Activated CD8-positive, alpha-beta T cell treated with anti-CD3 and anti-CD28 coated beads for 36 hours (primary cell): ENCODE results near the gene CYFIP2. TPM values are rescaled to one million over a fixed set of nuclear protein-coding genes. Genes with fewer than 3 reads are reported as not detected.
A peak's percentile ranks its signal among the peaks of the same experiment; 100 is the strongest.

Source experiments
- ATAC-seq: fragments of 200-7000 bp; cut with Tn5 transposase; one replicate; pipeline ENCODE4 v1.10.0; 2021; ENCODE audit warnings: mild to moderate bottlenecking, moderate library complexity
- CTCF ChIA-PET: fragments of 350-600 bp; sonication (Branson Sonifier 250); formaldehyde crosslinking; loops from one replicate; lab custom pipeline; 2021; ENCODE audit warnings: antibody characterized with exemption; lab: Charles Lee
- POLR2A ChIA-PET: fragments of 350-600 bp; sonication (Branson Sonifier 250); formaldehyde crosslinking; loops from one replicate; lab custom pipeline; 2021; ENCODE audit warnings: antibody characterized with exemption; lab: Charles Lee
- DNase-seq: peaks from one replicate; pipeline ENCODE4 v3.0.0-alpha.2; 2020
- H3K27ac Mint-ChIP-seq: one replicate; pipeline ENCODE4 v1.8.0; 2021; ENCODE audit warnings: mild to moderate bottlenecking, mixed read lengths
- H3K27me3 Mint-ChIP-seq: one replicate; pipeline ENCODE4 v1.8.0; 2021; ENCODE audit warnings: mixed read lengths
- H3K36me3 Mint-ChIP-seq: one replicate; pipeline ENCODE4 v1.8.0; 2021; ENCODE audit warnings: low read depth, mixed read lengths
- H3K4me1 Mint-ChIP-seq: one replicate; pipeline ENCODE4 v1.8.0; 2021; ENCODE audit warnings: low read depth, mixed read lengths
- H3K4me3 Mint-ChIP-seq: one replicate; pipeline ENCODE4 v1.8.0; 2021; ENCODE audit warnings: mild to moderate bottlenecking, moderate library complexity, mixed read lengths
- H3K9me3 Mint-ChIP-seq: one replicate; pipeline ENCODE4 v1.8.0; 2021; ENCODE audit warnings: mixed read lengths
- CTCF ChIP-seq: fragments of 200-600 bp; IDR thresholded peaks from one replicate; pipeline ENCODE4 v1.8.0; 2022; ENCODE audit warnings: antibody characterized with exemption, mild to moderate bottlenecking
- intact Hi-C: fragments of 100-400 bp; cut with micrococcal nuclease; formaldehyde crosslinking; loops from one replicate; pipeline ENCODE4 v1.10.0; 2022
- total RNA-seq, 2 experiments: library from RNA; stranded (reverse); gene quantifications; one replicate each; pipeline ENCODE4 v1.2.3, GENCODE V29; 2021

The CYFIP2 gene
- total RNA-seq, 2 experiments from 2014 or later = 350 to 351 TPM

- Mint-ChIP-seq H3K27ac (peak overlapping the region; percentile 13), H3K4me3 (no peak overlapping the region), H3K4me1 (peaks cover 14% of the 10 kb centered on the region), H3K36me3 (peaks cover 82% of the 10 kb centered on the region), H3K9me3 (no peaks in the 10 kb centered on the region), H3K27me3 (no peaks in the 10 kb centered on the region)
- CTCF ChIA-PET = interaction anchor here (0.8 to 11.5 kb wide), 12 partner anchors 6 to 85 kb away, joined by 3 to 124 read pairs (median 4); a partner anchor contains a TSS
- POLR2A ChIA-PET = no interaction called here
- ATAC-seq (no peak), DNase-seq (peak; percentile 39)
- intact Hi-C loops = loop anchor here (10.0 kb wide), 1 partner anchor 152 kb away; no protein-coding TSS in a partner anchor
- peak; percentile 57 for TF ChIP-seq CTCF
These were observed 57.3 kb downstream of the CYFIP2 start for GRCh38 chr5:157323107-157323706.

- POLR2A ChIA-PET = no interaction called here
- DNase-seq = no peak
- H3K27me3 Mint-ChIP-seq = no peaks in the 10 kb centered on the region
These were observed 58.3 kb downstream of the CYFIP2 start for GRCh38 chr5:157324237-157324636.

GRCh38 chr5:157326440-157327005 is 60.6 kb downstream of the CYFIP2 start:
- Mint-ChIP-seq H3K4me1 (peaks cover 40% of the 10 kb centered on the region), H3K9me3 (no peaks in the 10 kb centered on the region), H3K36me3 (peaks cover 80% of the 10 kb centered on the region), H3K27ac (peak overlapping the region; percentile 68), H3K4me3 (no peak overlapping the region), H3K27me3 (no peaks in the 10 kb centered on the region)
- intact Hi-C loops = loop anchor here (10.0 kb wide), 1 partner anchor 148 kb away; no protein-coding TSS in a partner anchor
- no peak for ATAC-seq
- no peak for DNase-seq
- TF ChIP-seq CTCF = no peak
- ChIA-PET POLR2A (interaction anchor here (1.5 kb wide), 1 partner anchor 17 kb away, joined by 4 read pairs; no protein-coding TSS in a partner anchor), CTCF (interaction anchor here (1.2 to 11.5 kb wide), 8 partner anchors 10 to 195 kb away, joined by 3 to 124 read pairs (median 32); a partner anchor contains a TSS)

More at GRCh38 chr5:157324237-157324636, 58.3 kb downstream of the CYFIP2 start:
- TF ChIP-seq CTCF = peak; percentile 59
- H3K4me1 Mint-ChIP-seq = peaks cover 22% of the 10 kb centered on the region
- H3K4me3 Mint-ChIP-seq = no peak overlapping the region
- no peak overlapping the region for H3K27ac Mint-ChIP-seq
- intact Hi-C loops = loop anchor here (10.0 kb wide), 1 partner anchor 151 kb away; no protein-coding TSS in a partner anchor
- H3K9me3 Mint-ChIP-seq = no peaks in the 10 kb centered on the region
- peaks cover 79% of the 10 kb centered on the region for H3K36me3 Mint-ChIP-seq
- ATAC-seq = no peak
- CTCF ChIA-PET = interaction anchor here (0.6 to 11.5 kb wide), 21 partner anchors 7 to 1890 kb away, joined by 3 to 124 read pairs (median 4); partner anchors contain the start of gene LSM11

- intact Hi-C loops = loop anchor here (10.0 kb wide), 1 partner anchor 147 kb away; no protein-coding TSS in a partner anchor
- DNase-seq (no peak), ATAC-seq (peak; percentile 5)
- TF ChIP-seq CTCF = no peak
- Mint-ChIP-seq H3K27ac (peak overlapping the region; percentile 49), H3K9me3 (no peaks in the 10 kb centered on the region), H3K36me3 (peaks cover 79% of the 10 kb centered on the region), H3K4me3 (no peak overlapping the region), H3K4me1 (peaks cover 49% of the 10 kb centered on the region), H3K27me3 (no peaks in the 10 kb centered on the region)
- POLR2A ChIA-PET = interaction anchor here (1.0 kb wide), 1 partner anchor 10 kb away, joined by 4 read pairs; no protein-coding TSS in a partner anchor
- CTCF ChIA-PET = interaction anchor here (1.0 to 11.5 kb wide), 28 partner anchors 9 to 416 kb away, joined by 3 to 124 read pairs (median 7); partner anchors contain the start of gene LSM11
These were observed 61.8 kb downstream of the CYFIP2 start for GRCh38 chr5:157327771-157328170.
